Bladder microvascular endothelial cell (primary cell): Measurements from ENCODE around the gene TBCA. TPM values are rescaled to one million over a fixed set of nuclear protein-coding genes. Genes with fewer than 3 reads are reported as not detected.

Source experiments
- total RNA-seq: library from RNA; depleted of rRNA; stranded (reverse); fragments of >200 nt; gene quantifications from 2 replicates; pipeline ENCODE4 v1.2.3, GENCODE V29; 2014

TBCA gene
- 67.3 and 69.0 TPM in 2 replicates for total RNA-seq

GRCh38 chr5:77775790-77776553, at the start of gene TBCA:
TBCA (minus strand) TSS chr5:77776339; CDS start chr5:77776257, 82 bp downstream.

Other genes starting within 250 kb of the TBCA start
- gene OTP, start 137.6 kb downstream of the TBCA start, total RNA-seq, result not detected in 2 replicates